HUES64 (cell line): ENCODE results near the gene PLXNA1.

ENCODE experiments used
- H3K27ac ChIP-seq: 2 replicates; pipeline ENCODE4 v1.7.0; 2013; ENCODE audit warnings: low read depth, low read length, inconsistent platforms
- H3K27me3 ChIP-seq: 2 replicates; pipeline ENCODE4 v1.6.1; 2013; ENCODE audit warnings: mild to moderate bottlenecking, low read length; ENCODE audit not compliant: insufficient read depth
- H3K36me3 ChIP-seq: 2 replicates; pipeline ENCODE4 v1.6.1; 2013; ENCODE audit warnings: mild to moderate bottlenecking, low read length; ENCODE audit not compliant: insufficient read depth
- H3K4me1 ChIP-seq: 2 replicates; pipeline ENCODE4 v1.6.1; 2013; ENCODE audit warnings: mild to moderate bottlenecking, low read length, moderate library complexity; ENCODE audit not compliant: insufficient read depth
- H3K4me3 ChIP-seq: 2 replicates; pipeline ENCODE4 v1.5.1; 2013; ENCODE audit warnings: mild to moderate bottlenecking, low read length, moderate library complexity
- H3K9ac ChIP-seq: 2 replicates; pipeline ENCODE4 v1.6.1; 2013; ENCODE audit warnings: mild to moderate bottlenecking, low read depth, low read length
- H3K9me3 ChIP-seq: 2 replicates; pipeline ENCODE4 v1.6.1; 2013; ENCODE audit warnings: low read depth, low read length; ENCODE audit not compliant: insufficient read depth
- WGBS: fragments of 150-250, 120-280 bp; methylation state at CpG from one replicate; pipeline ENCODE4 v1.1.7; 2013; ENCODE audit warnings: missing lambda C conversion rate; 5-methylcytosine and 5-hydroxymethylcytosine counted together

Gene PLXNA1

DNA sequence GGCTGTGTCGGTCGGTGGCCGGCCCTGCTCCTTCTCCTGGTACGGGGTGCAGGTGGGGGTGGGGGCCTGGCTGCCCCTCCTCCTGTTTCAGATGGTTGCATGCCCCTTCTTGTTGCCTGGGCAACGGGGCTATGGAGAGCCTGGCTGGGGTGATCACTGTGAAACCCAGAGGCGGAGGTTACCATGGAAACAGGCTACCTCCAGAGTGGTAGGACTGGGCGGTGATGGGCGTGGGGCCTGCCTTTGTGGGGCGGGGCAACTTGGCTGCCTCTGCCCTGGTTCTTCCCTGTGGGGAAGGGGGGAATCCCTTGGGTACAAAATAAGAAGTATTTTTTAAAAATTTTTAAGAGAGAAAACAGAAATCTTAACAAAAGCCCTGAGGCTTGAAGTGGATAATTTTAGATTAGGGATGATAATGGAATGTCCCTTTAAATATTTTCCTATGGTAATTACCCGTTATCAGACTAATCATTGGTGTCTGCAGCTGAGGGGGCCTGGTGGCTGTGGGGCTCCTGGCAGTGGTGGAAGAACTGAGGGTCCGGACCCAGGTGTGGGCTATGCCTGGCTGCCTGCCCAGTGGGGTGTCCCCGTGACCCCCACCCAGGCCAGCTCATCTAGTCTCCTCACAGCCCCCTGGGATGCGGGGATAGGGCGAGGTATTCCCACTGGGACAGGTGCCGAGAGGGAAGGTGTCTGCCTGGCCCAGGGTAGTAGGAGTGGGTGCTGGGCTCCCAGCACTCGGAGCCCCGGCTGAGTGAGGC, 32.5 kb downstream of the PLXNA1 start:
- Histone ChIP-seq H3K9me3 (no peaks in the 10 kb centered on the region), H3K27me3 (no peaks in the 10 kb centered on the region), H3K36me3 (peaks cover 68% of the 10 kb centered on the region), H3K9ac (no peak overlapping the region), H3K4me3 (no peak overlapping the region), H3K27ac (no peak overlapping the region), H3K4me1 (no peaks in the 10 kb centered on the region)
- 91% methylated on average over 17 of the region's 17 CpGs for WGBS

DNA sequence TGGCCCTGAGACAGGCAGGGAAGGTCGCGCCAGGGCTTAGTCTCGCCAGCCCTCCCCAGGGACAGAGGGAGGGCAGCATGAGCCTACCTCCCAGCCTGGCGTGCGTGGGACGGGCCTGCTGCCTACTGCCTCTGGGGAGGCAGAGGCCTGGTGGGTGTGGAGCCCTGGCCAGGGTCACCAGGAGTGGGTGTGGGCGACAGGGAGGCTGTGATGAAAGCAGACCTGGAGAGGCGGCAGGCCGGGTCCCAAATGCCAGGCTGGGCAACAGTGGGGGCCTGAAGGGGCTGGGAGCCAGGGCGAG, 33.1 kb downstream of the PLXNA1 start:
- Histone ChIP-seq H3K9me3 (no peaks in the 10 kb centered on the region), H3K27me3 (no peaks in the 10 kb centered on the region), H3K36me3 (peaks cover 73% of the 10 kb centered on the region), H3K4me1 (no peaks in the 10 kb centered on the region), H3K9ac (no peak overlapping the region), H3K4me3 (no peak overlapping the region), H3K27ac (no peak overlapping the region)
- WGBS: 95% methylated on average over 10 of the region's 10 CpGs

DNA sequence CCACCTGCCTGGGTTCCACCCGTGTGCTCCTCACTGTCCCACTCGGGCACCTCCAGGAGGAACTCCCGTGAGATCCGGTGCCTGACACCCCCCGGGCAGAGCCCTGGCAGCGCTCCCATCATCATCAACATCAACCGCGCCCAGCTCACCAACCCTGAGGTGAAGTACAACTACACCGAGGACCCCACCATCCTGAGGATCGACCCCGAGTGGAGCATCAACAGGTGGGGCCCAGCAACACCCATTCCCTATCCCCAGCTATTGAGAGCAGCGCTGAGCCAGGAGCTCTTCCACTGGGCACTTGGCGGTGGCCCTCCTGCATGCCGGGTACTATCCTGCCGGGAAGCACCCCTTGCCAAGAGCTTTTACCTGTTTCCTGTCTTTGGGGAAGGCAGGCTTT, 33.5 kb downstream of the PLXNA1 start:
- Histone ChIP-seq H3K27ac (no peak overlapping the region), H3K4me1 (no peaks in the 10 kb centered on the region), H3K9ac (no peak overlapping the region), H3K4me3 (no peak overlapping the region), H3K36me3 (peaks cover 74% of the 10 kb centered on the region), H3K27me3 (no peaks in the 10 kb centered on the region), H3K9me3 (no peaks in the 10 kb centered on the region)
- 96% methylated on average over 15 of the region's 15 CpGs for WGBS

DNA sequence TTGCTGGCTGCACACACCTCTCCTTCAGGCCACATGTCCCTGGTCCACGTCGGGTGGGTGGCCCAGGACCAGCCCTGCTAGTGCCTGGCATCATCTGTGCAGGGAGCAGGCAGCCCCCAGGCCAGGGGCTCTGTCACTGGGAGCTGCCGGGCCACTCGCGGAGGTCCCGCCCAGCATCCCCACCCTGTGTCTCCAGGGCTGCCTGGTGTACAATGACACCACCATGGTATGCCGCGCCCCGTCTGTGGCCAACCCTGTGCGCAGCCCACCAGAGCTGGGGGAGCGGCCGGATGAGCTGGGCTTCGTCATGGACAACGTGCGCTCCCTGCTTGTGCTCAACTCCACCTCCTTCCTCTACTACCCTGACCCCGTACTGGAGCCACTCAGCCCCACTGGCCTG, 34.3 kb downstream of the PLXNA1 start:
- no peak overlapping the region for H3K27ac ChIP-seq
- no peaks in the 10 kb centered on the region for H3K4me1 ChIP-seq
- no peaks in the 10 kb centered on the region for H3K9me3 ChIP-seq
- no peak overlapping the region for H3K4me3 ChIP-seq
- peaks cover 74% of the 10 kb centered on the region for H3K36me3 ChIP-seq
- 95% methylated on average over 16 of the region's 16 CpGs for WGBS
- no peak overlapping the region for H3K9ac ChIP-seq
- H3K27me3 ChIP-seq: no peaks in the 10 kb centered on the region

DNA sequence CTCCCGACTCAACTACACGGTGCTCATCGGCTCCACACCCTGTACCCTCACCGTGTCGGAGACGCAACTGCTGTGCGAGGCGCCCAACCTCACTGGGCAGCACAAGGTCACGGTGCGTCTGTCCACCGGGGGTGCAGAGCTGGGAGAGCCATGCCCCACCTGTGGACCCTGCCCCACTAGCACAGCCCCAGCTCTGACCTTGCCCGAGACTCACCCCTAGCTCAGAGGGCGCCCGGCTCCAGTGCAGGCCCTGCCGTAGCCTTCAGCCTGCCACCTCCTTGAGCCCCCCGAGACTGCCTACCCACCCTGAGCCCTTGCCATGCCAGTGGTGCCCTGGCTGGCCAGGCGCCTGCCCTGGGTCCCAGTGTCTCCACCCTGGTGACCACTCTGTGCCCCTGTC, 34.9 kb downstream of the PLXNA1 start:
- Histone ChIP-seq H3K27me3 (no peaks in the 10 kb centered on the region), H3K27ac (no peak overlapping the region), H3K9me3 (no peaks in the 10 kb centered on the region), H3K4me3 (no peak overlapping the region), H3K36me3 (peaks cover 74% of the 10 kb centered on the region), H3K9ac (no peak overlapping the region), H3K4me1 (no peaks in the 10 kb centered on the region)
- WGBS: 96% methylated on average over 17 of the region's 17 CpGs

DNA sequence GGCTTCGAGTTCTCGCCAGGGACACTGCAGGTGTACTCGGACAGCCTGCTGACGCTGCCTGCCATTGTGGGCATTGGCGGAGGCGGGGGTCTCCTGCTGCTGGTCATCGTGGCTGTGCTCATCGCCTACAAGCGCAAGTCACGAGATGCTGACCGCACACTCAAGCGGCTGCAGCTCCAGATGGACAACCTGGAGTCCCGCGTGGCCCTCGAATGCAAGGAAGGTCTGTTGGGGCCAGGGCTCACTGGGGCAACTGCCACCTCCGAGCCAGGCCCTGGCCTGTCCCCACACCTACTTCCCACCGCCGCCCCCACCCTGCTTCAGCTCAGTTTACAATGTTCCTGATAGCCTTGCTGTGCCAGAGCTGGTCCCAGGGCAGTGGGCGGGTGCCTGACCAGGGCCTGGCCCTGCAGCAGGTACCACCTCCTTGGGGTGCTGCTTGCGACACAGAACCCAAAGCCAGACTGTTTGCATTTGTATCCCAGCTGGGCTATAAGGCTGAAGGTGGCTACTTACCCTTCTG, 35.5 kb downstream of the PLXNA1 start:
- Histone ChIP-seq H3K4me3 (no peak overlapping the region), H3K27me3 (no peaks in the 10 kb centered on the region), H3K27ac (no peak overlapping the region), H3K36me3 (peaks cover 75% of the 10 kb centered on the region), H3K9me3 (no peaks in the 10 kb centered on the region), H3K4me1 (no peaks in the 10 kb centered on the region), H3K9ac (no peak overlapping the region)
- 95% methylated on average over 20 of the region's 20 CpGs for WGBS

DNA sequence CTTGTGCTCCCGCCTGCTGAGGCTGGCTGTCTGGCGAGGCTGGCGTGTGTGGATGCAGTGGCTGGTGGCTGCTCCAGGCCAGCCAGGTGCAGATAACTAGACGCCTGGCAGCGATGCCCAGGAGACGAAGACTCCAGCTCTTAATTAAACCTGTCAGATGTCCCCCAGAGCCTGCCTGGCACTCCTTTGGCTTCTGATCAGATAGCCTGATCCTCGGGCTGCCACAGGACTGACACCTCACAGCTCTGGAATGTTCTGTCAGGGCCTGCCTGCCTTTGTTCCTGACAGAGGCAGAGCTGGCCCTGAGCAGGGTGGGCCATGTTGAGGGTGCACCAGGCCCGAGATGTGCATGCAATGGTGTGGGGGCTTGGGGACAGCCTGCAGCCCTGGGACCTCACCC, 36.5 kb downstream of the PLXNA1 start:
- no peaks in the 10 kb centered on the region for H3K4me1 ChIP-seq
- no peak overlapping the region for H3K27ac ChIP-seq
- H3K9me3 ChIP-seq: no peaks in the 10 kb centered on the region
- no peaks in the 10 kb centered on the region for H3K27me3 ChIP-seq
- H3K36me3 ChIP-seq: peaks cover 80% of the 10 kb centered on the region
- no peak overlapping the region for H3K9ac ChIP-seq
- 92% methylated on average over 8 of the region's 8 CpGs for WGBS
- no peak overlapping the region for H3K4me3 ChIP-seq

DNA sequence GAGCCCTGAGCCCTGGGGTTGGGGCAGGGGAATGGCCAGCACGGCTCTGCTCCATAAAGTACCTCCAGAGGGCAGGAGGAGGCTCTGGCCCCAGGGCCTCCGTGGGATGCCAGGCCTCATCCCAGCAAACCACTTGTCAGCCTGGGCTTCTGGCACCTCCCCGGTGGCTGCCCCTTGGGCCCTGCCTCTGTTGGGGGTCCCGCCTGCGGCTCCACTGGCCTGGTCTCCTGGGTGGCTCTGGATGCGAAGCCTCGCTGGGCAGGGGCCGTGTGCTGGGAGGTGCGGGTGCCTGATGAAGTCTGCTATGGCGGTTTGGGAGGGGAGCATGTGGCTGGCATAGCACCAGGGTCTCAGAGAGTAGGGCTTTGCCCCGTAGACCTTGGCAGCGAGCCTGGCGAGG, 37.6 kb downstream of the PLXNA1 start:
- no peak overlapping the region for H3K9ac ChIP-seq
- 93% methylated on average over 13 of the region's 13 CpGs for WGBS
- peaks cover 87% of the 10 kb centered on the region for H3K36me3 ChIP-seq
- no peaks in the 10 kb centered on the region for H3K4me1 ChIP-seq
- H3K4me3 ChIP-seq: no peak overlapping the region
- H3K27ac ChIP-seq: no peak overlapping the region
- H3K27me3 ChIP-seq: no peaks in the 10 kb centered on the region
- H3K9me3 ChIP-seq: no peaks in the 10 kb centered on the region

DNA sequence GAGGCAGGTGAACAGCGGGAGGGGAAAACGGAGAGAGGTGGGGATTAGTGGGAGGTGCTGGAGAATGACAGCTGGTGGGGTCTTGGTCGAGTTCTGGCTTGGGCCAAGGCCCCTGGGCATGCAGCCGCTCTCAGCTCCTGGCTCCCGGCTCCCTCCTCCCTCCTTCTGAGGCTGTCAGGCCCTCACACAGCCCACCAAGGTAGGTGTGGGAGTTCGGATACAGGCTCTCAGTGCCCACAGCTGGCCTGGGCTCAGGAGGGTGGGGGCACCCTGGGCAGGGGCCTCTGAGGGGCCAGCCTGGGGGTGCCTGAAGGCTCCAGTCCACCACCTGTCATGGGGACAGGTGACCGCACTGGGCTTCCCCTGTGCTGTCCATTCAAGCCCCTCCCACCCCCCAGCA, 39.9 kb downstream of the PLXNA1 start:
- no peak overlapping the region for H3K9ac ChIP-seq

DNA sequence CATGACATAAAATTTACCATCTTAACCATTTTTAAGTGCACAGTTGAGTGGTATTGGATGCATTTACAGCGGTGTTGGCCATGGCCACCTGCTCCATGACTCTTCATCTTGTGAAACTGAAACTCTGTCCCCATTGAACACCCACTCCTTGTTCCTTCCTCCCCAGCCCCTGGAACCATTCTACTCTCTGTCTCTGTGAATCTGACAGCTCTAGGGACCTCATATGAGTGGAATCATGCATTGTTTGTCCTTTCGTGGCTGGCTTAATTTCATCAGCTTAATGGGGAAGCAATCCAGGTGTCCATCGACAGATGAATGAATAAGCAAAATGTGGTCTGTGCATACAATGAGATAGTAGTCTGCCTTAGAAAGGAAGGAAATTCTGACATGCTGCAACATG, 42.5 kb downstream of the PLXNA1 start:
- Histone ChIP-seq H3K4me3 (no peak overlapping the region), H3K9ac (no peak overlapping the region), H3K27ac (no peak overlapping the region), H3K9me3 (no peaks in the 10 kb centered on the region), H3K27me3 (no peaks in the 10 kb centered on the region), H3K36me3 (peaks cover 88% of the 10 kb centered on the region), H3K4me1 (no peaks in the 10 kb centered on the region)
- 94% methylated on average over 3 of the region's 3 CpGs for WGBS

More for the DNA sequence above, 39.9 kb downstream of the PLXNA1 start:
- Histone ChIP-seq H3K36me3 (peaks cover 89% of the 10 kb centered on the region), H3K27ac (no peak overlapping the region), H3K4me1 (no peaks in the 10 kb centered on the region), H3K27me3 (no peaks in the 10 kb centered on the region), H3K4me3 (no peak overlapping the region), H3K9me3 (no peaks in the 10 kb centered on the region)
- WGBS: 95% methylated on average over 7 of the region's 7 CpGs

DNA sequence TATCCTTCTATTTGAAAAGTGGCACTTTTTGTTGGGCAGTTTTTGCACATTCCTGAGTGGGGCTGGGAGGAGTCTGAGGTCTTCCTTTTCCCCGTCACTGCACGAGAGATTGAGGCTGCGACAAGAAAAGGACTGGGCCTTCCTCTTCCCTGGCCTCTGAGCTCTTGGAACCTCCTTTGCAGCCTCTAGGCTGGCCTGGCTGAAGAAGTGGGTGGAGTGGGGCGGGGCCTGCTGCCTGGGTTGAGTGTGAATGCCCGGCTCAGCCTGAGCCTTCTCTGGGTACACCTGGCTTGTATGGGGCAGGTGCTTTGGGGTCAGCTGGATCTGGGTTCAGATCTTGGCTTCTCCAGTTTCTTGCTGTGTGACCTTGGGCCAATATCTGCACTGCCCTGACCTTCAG, 43.1 kb downstream of the PLXNA1 start:
- H3K4me3 ChIP-seq: no peak overlapping the region
- H3K4me1 ChIP-seq: no peaks in the 10 kb centered on the region
- no peak overlapping the region for H3K9ac ChIP-seq
- 90% methylated on average over 5 of the region's 5 CpGs for WGBS
- H3K27ac ChIP-seq: no peak overlapping the region
- peaks cover 88% of the 10 kb centered on the region for H3K36me3 ChIP-seq
- no peaks in the 10 kb centered on the region for H3K27me3 ChIP-seq
- H3K9me3 ChIP-seq: no peaks in the 10 kb centered on the region

DNA sequence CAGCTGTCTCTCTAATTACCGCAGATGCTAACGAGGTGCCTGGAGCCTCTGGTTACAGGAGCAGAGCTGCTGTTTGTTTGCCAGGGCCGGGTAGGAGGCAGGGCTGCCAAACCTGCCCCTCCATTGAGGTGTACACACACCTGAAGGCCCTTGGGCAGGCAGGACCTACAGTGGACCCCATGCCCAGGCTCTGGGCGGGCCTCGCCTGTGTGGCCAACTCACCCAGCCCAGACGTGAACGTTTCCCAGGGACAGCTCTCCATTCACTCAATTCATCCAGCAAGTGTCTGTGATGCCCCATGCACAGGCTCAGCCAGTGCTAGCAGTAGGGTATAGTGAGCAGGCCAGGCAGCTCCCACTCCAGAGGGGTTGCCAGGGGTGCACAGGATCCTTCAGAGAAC, 43.7 kb downstream of the PLXNA1 start:
- Histone ChIP-seq H3K9me3 (no peaks in the 10 kb centered on the region), H3K27me3 (no peaks in the 10 kb centered on the region), H3K9ac (no peak overlapping the region), H3K27ac (no peak overlapping the region), H3K4me1 (no peaks in the 10 kb centered on the region), H3K4me3 (no peak overlapping the region), H3K36me3 (peaks cover 87% of the 10 kb centered on the region)
- 95% methylated on average over 7 of the region's 7 CpGs for WGBS
